Bone marrow (tissue), 2 donors: ENCODE results near the gene RAB20.
"Not testable (repeated sequence)": the region's sequence is repeated elsewhere in the genome, so short reads cannot be mapped to it uniquely, and the experiment has no call there.

Experiments used
- DNase-seq, 2 donors: peaks; one replicate each; lab custom pipeline; 2025; lab: John Stamatoyannopoulos, UW

Gene RAB20, protein sequence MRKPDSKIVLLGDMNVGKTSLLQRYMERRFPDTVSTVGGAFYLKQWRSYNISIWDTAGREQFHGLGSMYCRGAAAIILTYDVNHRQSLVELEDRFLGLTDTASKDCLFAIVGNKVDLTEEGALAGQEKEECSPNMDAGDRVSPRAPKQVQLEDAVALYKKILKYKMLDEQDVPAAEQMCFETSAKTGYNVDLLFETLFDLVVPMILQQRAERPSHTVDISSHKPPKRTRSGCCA

DNA sequence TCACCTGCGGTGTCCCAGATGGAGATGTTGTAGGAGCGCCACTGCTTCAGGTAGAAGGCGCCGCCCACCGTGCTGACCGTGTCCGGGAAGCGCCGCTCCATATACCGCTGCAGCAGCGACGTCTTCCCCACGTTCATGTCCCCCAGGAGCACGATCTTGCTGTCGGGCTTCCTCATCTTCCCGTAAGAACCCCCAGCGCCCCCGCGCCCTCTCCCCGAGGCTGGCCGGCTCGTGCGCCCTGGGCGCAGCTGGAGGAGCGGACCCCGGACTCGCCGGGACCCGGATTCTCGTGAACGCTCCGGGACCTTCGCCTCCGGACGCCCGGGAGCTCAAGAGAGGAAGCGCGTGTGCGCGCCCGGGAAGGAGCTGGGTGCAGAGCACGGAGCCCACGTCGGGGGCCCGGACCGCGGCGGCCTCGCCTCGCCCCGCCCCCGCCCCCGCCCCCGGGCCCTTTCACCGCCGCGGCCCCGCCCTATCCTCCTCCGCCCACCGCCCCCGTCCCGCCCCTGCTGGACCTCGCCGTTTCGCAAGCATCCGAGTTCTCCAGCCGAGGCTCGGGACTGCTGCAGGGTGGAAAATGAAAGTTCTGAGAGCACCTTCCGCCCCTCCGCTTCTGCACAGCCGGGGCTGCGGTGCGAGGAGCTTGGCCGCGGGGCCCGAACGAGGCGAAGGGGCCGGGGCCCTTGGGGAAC lies at the start of gene RAB20:
Gene RAB20 (minus strand): TSS at position 379 of the 692 bp plus-strand sequence. CDS start 203 bp downstream, at position 176.
- peak; percentile 62 for DNase-seq

DNA sequence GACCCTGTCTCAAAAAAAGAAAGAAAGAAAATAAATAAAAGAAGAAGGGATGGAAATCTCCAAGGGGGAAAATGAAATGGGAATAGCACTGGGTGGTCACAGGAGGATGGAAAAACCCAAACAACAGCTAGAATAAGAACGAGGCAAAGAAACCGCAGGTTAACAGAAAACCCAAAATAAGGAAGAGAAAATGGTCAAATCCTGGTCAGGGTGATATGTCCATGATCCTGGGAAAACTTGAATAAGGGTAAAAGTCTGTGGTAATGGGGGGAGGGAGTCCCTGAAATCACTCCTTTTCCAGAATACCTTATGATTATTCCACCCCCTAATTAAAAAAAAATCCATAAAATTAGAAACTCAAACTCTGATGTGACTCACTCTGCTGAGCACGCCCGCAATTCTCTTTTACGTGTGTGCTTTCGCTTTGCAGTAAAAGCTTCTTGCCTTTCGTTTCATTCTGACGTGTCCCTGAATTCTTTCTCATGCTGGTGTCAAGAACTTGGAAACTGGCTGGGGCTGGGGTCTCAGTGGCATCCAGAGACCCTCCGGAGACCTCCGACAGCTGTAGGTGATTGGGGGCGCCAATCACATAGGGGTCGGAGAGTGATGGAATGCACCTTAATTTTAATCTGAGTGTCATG lies 49.6 kb upstream of the RAB20 start:
- DNase-seq, result no peak

DNA sequence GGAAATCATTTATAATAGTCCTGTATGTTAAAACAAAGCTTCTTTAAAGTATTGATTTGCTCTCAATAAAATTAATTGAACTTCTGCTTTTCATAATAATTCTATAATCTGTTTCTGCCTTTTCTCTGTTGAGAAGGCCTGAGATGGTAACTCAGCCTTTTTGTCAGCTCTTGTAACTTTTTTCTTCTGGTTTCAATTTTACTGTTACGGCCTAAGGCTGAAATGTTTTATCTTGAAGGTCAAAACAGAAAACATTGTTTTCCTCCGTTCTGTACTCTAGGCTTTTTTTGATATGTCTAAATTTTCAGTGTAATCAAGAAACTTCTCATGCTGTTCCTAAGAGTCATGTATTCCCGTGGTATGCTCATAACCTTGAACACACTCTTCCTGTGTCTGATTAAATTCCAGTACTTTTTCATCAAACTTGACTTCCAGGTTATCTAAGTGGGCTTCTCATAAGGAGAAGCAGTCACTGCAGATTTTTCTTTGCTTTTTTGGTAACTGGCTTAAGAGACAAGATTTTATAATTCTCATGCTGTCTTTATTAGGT lies 46.2 kb upstream of the RAB20 start:
- no peak for DNase-seq

DNA sequence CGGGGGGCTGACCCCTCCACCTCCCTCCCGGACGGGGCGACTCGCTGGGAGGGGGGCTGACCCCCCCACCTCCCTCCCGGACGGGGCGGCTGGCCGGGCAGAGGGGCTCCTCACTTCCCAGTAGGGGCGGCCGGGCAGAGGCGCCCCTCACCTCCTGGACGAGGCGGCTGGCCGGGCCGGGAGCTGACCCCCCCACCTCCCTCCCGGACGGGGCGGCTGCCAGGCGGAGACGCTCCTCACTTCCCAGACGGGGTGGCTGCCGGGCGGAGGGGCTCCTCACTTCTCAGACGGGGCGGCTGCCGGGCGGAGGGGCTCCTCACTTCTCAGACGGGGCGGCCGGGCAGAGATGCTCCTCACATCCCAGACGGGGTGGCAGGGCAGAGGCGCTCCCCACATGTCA lies 44.8 kb upstream of the RAB20 start:
- not testable (repeated sequence) for DNase-seq

DNA sequence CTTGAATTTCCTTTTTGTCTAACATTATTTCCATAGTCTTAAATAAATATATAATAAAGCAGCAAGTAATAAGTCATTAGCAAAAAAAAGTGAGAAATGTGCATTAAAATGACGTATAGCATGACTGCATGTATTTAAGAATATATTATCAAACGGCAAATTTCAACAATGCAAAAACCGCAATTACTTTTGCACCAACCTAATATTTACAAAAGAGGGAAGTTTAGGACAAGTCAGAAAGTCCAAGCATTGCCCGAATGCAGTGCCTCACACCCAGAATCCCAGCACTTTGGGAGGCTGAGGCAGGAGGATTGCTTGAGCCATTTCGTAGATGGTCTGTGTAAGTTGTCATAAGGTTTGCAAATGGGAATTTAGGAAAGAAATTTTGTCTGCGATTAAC lies 43.6 kb upstream of the RAB20 start:
- DNase-seq, result no peak

DNA sequence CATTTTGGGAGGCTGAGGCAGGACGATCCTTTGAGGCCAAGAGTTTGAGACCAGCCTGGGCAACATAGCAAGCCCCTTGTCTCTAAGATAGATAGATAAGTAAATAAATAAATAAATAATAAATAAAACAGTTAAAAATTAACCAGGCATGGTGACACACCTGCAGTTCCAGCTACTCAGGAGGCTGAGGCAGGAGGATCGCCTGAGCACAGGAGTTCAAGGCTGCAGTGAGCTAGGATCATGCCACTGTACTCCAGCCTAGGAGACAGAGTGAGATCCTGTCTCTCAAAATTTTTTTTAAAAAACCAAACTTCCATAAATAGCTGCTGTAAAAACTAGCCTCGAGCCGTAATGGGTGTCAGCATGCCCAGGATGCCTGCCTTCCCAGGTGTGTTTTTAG lies 39.5 kb upstream of the RAB20 start:
- DNase-seq, result no peak

DNA sequence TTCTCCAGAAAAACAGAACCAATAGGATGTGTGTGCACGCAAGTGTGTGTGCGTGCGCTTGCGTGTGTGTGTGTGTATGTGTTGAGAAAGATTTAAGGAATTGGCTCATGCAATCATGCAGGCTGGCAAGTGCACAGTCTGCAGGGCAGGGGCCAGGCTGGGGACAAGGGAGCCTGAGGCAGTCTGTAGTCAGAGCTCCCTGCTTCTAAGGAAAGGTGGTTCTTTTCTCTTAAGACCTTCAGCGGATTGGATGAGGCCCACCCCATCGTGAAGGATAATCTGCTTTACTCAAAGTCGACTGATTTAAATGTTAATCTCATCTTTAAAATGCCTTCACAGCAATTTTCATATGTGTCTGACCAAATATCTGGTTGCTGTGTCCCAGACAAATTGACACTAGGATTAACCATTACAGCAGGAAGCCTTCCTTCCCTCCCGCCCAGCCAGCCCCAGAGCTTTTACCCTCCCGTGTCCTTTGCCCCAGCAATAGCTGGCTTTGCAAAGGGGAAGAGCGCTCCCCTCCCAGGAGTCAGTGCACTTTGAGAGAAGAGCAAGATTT lies 38.8 kb upstream of the RAB20 start:
- DNase-seq, result no peak

DNA sequence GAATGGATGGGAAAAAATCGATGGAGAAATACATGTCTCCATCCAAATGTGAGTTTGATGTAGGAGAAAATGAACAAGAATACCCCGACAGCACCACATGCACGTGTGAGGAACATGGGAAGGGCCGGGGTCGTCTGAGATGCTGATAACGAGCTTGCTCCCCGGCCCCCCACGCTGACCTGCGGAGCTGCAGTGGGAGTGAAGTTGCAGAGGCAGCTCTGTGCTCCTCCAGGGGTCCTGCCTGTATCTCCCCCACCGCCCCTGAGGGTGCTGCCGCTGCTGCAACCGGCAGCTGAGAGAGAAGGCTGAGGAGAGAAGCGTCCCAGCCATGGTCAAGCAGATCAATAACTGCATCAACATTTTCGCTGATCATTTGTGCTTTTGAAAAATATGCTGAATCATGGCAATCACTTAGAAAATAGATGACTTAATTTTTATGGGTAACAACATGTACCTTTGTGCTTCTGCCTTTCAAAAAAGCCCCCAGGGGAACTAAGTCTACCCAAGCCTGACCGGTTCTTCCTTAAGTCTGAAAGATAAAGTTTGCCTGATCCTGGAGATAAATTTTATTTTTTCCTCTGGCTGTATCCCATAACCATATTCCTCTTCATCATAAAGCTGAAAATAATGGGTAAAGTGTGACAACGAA lies 35.6 kb upstream of the RAB20 start:
- no peak for DNase-seq

DNA sequence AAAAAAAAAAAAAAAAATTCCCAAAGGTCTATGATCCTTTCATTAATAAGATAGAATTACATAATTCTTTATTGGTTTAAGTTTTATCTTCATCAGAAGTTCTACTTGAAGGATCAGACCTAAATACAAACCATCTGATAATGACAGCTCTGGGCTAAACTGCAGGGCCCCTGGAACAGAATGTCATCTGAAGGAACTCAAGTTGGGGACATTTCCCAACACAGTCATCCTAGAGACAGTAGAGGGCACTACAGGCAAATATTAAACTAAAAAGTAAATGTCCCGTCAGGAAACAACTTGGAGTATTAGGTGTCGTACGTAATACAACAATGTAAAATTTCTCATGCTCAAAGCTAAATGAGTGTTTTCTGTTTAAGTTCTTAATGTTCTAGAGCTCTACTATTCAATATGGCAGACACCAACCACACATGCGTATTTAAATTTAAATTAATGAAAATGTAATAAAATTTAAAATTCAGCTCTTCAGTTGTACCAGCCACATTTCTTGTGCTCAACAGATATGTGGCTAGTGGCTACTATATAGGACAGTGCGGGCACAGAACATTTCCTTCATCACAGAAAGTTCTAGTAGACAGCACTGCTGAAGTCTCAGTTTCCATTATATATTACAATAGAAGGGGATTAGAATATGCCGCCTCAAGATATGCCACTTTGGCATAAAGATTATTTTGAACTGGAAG lies 32.1 kb upstream of the RAB20 start:
- peak in 1 of 2 donors; percentile 54 for DNase-seq

DNA sequence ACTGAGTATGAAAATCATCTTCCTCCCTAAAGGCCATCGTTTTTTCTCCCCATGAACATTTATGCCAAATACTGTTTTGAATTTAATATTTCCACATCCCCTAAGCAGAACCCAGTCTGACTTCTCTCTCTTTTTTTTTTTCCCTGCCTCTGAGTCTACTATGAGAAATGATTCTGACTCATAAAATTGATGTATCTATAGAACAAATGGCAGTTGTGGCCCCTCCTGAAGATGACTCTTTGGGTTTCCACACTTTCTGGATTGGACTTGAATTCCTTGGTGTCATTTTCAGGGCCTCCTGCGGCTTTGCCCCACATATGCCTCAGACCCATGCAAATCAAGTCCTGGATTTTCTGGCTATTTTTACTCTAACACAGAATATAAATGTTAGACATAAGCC lies 31.1 kb upstream of the RAB20 start:
- DNase-seq, result no peak

DNA sequence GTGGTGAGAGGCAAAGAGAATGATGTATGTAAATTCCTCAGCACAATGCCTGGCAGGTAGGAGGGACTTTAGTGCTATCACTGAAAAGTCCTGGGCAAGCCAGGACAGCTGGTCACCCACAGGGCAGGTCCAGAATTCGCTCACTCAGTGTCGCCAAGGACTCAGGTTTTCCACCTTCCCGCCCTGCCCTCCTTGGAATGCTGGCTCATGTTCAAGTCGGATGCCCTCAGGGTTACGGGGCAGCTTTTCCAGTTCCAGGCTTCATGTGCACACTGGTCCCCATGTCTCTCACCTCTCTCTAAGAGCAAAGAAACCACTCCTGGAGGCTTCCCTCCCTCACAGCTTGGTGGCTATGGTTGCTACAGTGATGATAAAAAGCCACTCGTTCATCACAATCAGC lies 29.1 kb upstream of the RAB20 start:
- no peak for DNase-seq

DNA sequence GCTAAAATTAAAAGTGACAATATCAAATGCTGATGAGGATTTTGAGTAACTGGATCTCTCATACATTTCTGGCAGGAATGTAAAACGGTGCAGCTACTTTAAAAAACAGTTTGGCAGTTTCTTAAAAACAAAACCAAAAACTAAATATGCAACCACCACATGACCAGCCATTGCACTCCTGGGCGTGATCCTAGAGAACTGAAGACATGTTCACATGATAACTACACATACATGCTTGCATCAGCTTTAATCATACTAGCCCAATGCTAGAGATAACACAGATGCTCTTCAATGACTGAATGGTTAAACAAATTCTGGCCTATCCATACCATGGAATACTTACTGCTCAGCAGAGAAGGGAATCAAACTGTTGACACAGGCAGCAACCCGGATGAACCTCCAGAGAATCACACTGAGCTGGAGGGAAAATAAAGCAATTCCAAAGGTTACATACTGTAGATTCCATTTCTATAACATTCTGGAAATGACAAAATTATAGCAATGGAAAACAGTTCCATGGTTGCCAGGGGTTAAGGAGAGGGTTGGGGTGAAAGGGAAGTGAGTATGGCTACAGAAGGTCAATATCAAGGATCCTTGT lies 28.4 kb upstream of the RAB20 start:
- DNase-seq, result no peak

DNA sequence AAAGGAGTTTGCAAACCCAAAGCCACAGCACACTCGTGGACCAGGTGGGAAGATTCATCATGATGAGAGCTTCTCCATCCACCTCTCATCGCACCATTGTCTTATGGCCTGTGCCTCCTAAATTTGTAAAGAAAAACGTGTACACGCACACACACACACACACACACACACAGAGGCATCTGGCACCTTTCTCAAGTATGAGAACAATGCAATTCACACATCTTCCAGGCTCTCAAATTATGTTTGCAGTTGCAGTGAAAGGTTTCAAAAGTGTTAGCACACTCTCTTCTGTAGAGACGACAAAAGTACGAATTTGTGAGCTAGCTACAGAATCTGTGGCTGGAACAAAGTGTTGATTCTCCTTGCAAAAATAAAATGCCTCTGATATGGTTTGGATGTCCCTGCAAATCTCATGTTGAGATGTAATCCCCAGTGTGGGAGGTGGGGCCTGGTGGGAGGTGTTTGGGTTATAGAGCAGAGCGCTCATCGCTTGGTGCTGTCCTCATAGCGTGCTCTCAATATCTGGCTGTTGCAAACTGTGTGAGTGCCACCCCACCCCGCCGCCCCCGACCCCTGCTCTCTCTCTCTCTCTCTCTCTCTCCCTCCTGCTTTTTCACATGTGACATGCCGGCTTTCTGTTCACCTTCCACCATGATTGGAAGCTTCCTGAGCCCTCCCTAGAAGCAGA lies 21.8 kb upstream of the RAB20 start:
- no peak for DNase-seq

DNA sequence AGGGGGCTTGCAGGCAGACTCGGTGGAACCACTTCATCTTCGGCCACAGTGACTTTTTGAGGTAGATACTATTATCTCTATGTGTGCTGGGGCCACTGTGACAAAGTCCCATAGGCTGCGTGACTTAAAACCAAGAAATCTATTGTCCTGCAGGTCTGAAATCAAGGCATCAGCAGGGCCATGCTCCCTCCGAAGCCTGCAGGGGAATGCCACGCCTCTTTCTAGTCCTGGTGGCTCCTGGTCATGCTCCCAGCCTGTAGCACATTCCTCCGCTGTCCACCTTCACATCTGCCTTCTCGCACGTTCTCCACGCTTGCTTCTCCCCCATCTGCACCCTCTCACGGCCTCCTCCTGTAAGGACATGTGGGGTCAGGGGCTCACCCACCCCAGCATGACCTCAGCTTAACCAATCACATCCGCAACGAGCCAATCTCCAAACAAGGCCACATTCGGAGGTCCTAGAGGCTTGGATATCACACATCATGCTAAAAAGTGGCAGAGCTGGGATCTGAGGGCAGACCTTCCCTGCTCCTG lies 21.0 kb upstream of the RAB20 start:
- DNase-seq, result no peak

DNA sequence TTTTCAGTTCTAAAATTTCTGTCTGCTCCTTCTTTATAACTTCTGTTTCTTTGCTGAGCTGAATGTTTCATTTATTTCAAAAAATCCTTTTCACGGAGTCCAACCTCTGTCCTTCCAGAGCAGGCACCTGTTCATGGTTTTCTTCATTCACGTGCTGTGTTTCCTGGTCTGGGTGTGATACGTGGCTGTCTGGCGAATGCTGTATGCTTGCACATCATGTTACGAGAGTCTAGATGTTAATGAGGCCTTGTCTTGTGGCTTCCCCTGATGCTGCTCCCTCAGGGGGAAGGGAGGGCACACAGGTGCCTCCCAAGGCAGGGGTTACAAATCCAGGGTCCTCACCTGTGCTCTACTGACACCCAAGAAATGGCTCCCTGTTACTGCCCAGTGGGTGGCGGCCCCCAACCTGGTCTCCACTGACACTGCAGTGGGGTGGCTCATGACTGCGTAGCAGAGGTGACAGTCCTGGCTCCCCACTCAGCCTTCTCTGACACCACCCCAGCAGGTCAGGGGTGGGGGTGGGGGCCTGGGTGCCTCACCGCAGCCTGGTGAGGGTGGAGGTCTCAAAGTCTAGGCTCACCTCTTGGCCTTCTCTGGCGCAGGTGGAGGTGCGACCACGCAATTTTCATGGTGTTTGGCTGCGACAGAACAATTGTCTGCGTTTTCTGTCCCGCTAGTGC lies 20.1 kb upstream of the RAB20 start:
- DNase-seq, result no peak

DNA sequence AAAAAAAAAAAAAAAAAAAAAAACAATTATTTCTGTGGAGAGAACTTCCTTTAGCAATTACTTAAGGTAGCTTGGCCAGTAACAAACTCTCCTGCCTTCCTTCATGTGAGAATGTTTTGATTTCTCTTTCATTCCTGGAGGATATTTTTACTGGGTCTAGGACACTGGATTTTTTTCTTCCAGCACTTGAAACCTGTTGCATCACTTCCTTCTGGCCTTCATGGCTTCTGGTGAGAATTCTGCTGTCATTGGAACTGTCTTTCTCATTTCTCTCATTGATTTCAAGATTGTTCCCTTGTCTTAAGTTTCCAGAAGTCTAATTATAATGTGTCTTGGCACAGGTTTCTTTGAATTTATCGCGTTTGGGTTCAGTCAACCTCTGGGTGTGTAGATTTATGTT lies 19.3 kb upstream of the RAB20 start:
- no peak for DNase-seq

DNA sequence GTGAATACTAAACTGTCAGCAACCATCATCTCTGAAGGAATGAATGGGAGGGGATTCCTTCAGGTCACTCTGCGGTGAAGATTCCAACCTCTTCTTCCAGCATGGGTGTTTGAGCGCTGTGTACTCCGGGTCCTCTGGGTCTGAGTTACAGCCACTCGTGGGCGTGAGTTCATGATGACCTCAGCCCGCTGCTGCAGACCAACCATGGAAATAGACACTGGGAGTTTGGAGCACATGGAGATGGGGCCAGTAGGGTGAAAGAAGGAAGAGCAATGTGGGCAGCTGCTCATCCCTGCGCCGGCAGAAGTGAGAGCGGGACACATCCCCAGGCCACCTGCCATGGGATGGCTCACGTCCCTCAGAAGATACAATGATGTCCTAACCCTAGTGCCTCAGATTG lies 16.8 kb upstream of the RAB20 start:
- no peak for DNase-seq

DNA sequence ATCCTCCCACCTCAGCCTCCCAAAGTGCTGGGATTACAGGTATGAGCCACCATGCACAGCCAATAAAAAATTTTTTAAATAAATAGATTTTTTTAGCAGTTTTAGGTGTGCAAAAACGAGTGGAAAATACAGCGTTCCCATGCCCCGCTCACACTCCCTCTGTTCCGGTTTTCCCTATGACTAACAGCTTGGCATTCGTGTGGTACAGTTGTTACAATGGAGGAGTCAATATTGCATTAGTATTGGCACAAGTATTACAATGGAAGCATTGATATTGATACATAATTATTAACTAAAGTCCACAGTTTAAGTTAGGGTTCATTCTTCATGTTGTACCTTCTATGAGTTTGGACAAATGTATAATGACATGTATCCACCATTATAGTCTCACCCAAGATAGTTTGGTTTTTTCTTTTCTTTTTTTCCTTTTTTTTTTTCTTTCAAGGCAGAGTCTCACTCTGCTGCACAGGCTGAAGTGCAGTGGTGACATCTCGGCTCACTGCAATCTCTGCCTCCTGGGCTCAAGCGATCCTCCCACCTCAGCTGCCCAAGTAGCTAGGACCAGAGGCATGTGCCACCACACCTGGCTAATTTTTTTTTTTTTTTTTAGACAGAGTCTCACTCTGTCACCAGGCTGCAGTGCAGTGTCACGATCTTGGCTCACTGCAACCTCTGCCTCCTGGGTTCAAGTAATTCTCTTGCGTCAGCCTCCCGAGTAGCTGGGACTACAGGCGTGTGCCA lies 15.4 kb upstream of the RAB20 start:
- no peak for DNase-seq

DNA sequence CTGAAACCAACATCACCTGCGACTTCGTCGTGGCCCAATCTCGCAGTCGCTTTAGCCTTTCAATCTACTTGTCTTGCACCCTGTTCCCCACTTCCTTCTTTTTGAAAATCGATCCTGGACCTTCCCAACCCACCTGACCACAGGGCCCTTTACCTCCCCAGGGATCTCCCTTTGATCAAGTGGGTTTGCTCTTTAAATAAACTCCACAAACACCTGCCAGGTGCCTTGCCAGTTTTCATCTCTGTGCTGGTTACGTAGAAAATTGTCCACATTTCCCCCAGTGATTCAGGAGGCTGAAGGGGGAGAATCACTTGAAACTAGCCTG lies 14.5 kb upstream of the RAB20 start:
- no peak for DNase-seq
